Tibial nerve (tissue), 4 donors: ENCODE measurements around the gene ISL1. TPM values are rescaled to one million over a fixed set of nuclear protein-coding genes. Genes with fewer than 3 reads are reported as not detected.

Experiments used
- DNase-seq, 2 donors: peaks; one replicate each; pipeline ENCODE4 v3.0.0-alpha.2; 2019; ENCODE audit warnings: low spot score in 2 of 2
- H3K27ac ChIP-seq, 4 donors: fragments of 200-600 bp; sonication (generic) in 3 of 4; one replicate each; pipeline ENCODE4 v1.5.1; 2017 to 2019; ENCODE audit warnings: mild to moderate bottlenecking in 1 of 4
- H3K27me3 ChIP-seq, 2 donors: fragments of 200-600 bp; sonication (generic) in 1 of 2; one replicate each; pipeline versions ENCODE4 v1.5.1 to v1.6.0; 2017 to 2019
- H3K36me3 ChIP-seq, 3 donors: fragments of 200-600 bp; sonication (generic); one replicate each; pipeline ENCODE4 v1.5.1; 2018 to 2019
- H3K4me1 ChIP-seq, 4 donors: fragments of 200-600 bp; sonication (generic) in 3 of 4; one replicate each; pipeline ENCODE4 v1.5.1; 2017 to 2019
- H3K4me3 ChIP-seq, 4 donors: fragments of 200-600 bp; sonication (generic) in 3 of 4; one replicate each; pipeline ENCODE4 v1.5.1; 2017 to 2019; ENCODE audit warnings: mild to moderate bottlenecking in 1 of 4, moderate library complexity in 1 of 4
- H3K9me3 ChIP-seq, 4 donors: fragments of 200-600 bp; sonication (generic) in 3 of 4; one replicate each; pipeline ENCODE4 v1.5.1; 2017 to 2019
- EP300 ChIP-seq, 2 donors: sonication (generic); formaldehyde crosslinking; IDR thresholded peaks; one replicate each; pipeline ENCODE4 v1.6.1; 2017; ENCODE audit warnings: antibody characterized with exemption in 2 of 2, mild to moderate bottlenecking in 1 of 2
- POLR2A ChIP-seq, 2 donors: fragments of 450-650 bp; IDR thresholded peaks; one replicate each; pipeline ENCODE4 v1.6.1; 2017; ENCODE audit warnings: antibody characterized with exemption in 2 of 2, mild to moderate bottlenecking in 2 of 2, moderate library complexity in 2 of 2
- WGBS, 2 donors: methylation state at CpG; one replicate each; pipeline ENCODE4 v1.1.5; 2018; 5-methylcytosine and 5-hydroxymethylcytosine counted together
- total RNA-seq, 4 donors: library from RNA; depleted of rRNA; stranded (reverse); fragments of >200 nt; gene quantifications; one replicate each; pipeline ENCODE4 v1.1.0, GENCODE V29; 2016
- TF ChIP-seq, protein P1 (sequence below), 5 experiments: fragments of 200-600 bp in 3 of 5; fragments of 450-650 bp in 2 of 5; sonication (generic) in 3 of 5; IDR thresholded peaks; one replicate each; pipeline ENCODE4 v1.5.1; 2016 to 2019; ENCODE audit warnings: antibody characterized with exemption in 5 of 5, mild to moderate bottlenecking in 3 of 5, moderate library complexity in 2 of 5

The ISL1 gene
- total RNA-seq, 4 donors from 2014 or later = not detected

GRCh38 chr5:51397996-51398395, 14.7 kb downstream of the ISL1 start:
- Histone ChIP-seq H3K27me3 (peaks cover 0 to 71% of the 10 kb centered on the region in 2 donors), H3K4me3 (no peak overlapping the region), H3K9me3 (no peaks in the 10 kb centered on the region), H3K27ac (no peak overlapping the region), H3K36me3 (no peaks in the 10 kb centered on the region), H3K4me1 (peaks cover 0 to 11% (median 2%) of the 10 kb centered on the region in 4 donors)
- TF ChIP-seq EP300 (IDR thresholded peaks at IDR 0.05) = no peak
- TF ChIP-seq POLR2A (IDR thresholded peaks at IDR 0.05) = no peak
- TF ChIP-seq, protein P1, sequence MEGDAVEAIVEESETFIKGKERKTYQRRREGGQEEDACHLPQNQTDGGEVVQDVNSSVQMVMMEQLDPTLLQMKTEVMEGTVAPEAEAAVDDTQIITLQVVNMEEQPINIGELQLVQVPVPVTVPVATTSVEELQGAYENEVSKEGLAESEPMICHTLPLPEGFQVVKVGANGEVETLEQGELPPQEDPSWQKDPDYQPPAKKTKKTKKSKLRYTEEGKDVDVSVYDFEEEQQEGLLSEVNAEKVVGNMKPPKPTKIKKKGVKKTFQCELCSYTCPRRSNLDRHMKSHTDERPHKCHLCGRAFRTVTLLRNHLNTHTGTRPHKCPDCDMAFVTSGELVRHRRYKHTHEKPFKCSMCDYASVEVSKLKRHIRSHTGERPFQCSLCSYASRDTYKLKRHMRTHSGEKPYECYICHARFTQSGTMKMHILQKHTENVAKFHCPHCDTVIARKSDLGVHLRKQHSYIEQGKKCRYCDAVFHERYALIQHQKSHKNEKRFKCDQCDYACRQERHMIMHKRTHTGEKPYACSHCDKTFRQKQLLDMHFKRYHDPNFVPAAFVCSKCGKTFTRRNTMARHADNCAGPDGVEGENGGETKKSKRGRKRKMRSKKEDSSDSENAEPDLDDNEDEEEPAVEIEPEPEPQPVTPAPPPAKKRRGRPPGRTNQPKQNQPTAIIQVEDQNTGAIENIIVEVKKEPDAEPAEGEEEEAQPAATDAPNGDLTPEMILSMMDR (IDR thresholded peaks at IDR 0.05) = no peak
- WGBS, 2 donors = 7 to 10% methylated on average over 7 of the region's 7 CpGs
- DNase-seq = no peak

DNA sequence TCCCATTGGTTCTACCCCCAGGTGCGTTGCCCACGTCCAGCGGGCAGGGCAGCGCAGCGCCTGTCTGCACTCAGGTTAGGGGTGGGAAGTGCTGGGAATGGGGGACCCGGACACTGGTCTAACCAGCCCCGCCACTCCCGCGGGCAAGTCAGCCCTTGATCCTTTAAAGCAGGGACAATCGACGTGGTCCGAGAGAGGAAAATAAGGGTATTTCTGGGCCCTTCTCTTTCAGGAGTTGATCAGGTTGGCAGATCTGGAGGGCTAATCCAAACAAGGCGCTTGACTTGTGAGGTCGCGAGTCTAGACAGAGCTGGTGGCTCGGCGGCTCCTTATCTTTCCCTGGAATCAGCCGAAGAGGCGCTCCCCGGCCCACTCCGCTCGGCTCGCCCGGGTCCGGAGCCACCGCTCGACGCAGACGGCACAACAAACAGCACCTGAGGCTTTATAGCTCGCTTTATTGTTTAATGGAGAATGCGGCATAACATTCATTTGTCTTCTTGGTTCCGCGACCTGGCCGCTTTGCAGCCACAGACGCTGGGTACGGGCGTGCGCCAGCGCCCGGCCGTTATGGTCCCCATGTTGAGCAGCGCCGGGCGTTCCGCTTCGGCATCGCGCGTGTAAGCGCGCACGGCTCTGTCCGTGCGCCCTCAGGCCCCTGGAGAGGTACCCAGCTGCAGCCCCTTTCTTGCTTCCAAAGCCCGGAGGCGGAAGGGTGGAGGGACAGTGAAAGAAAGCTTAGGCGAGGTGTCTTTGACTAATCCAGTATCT, 15.8 kb downstream of the ISL1 start:
- Histone ChIP-seq H3K27me3 (peaks cover 0 to 62% of the 10 kb centered on the region in 2 donors), H3K9me3 (no peaks in the 10 kb centered on the region), H3K4me1 (peaks cover 0 to 11% (median 2%) of the 10 kb centered on the region in 4 donors), H3K36me3 (no peaks in the 10 kb centered on the region), H3K27ac (no peak overlapping the region), H3K4me3 (no peak overlapping the region)
- 2 to 4% methylated on average over 34 to 48 of the region's 57 CpGs for WGBS, 2 donors
- TF ChIP-seq POLR2A (IDR thresholded peaks at IDR 0.05) (no peak), EP300 (IDR thresholded peaks at IDR 0.05) (no peak)
- TF ChIP-seq, protein P1 (IDR thresholded peaks at IDR 0.05) = no peak
- DNase-seq = no peak

- no peak for TF ChIP-seq POLR2A (IDR thresholded peaks at IDR 0.05)
- TF ChIP-seq EP300 (IDR thresholded peaks at IDR 0.05) = no peak
- TF ChIP-seq, protein P1 (IDR thresholded peaks at IDR 0.05) = no peak
- no peak overlapping the region for H3K27ac ChIP-seq
- DNase-seq = no peak
- H3K27me3 ChIP-seq = peaks cover 0 to 56% of the 10 kb centered on the region in 2 donors
- H3K4me3 ChIP-seq = no peak overlapping the region
- 7 to 13% methylated on average over 10 of the region's 10 CpGs for WGBS, 2 donors
- H3K4me1 ChIP-seq = peaks cover 0 to 11% (median 2%) of the 10 kb centered on the region in 4 donors
- H3K36me3 ChIP-seq = no peaks in the 10 kb centered on the region
- no peaks in the 10 kb centered on the region for H3K9me3 ChIP-seq
Measured at GRCh38 chr5:51399643-51400006, 16.4 kb downstream of the ISL1 start.

DNA sequence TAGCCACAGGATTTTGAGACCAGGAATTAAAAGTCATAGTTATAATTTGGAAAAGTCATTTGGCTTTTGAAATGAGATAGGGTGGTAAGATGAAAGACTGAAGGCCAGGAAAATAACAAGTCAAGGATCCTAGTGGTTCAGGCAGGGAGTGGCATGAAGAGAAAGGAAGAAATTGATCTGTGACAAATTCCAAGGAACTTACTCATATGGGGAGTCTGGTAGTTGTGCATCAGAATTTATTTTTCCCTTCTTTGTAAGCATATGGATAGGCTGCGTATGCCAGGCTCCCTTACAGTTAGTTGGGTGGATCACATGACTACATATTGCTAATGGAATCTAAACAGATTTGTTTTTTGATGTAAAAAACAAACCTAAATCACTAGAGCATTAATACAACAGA, 21.0 kb downstream of the ISL1 start:
- WGBS, 2 donors = 87 to 92% methylated on average over 1 of the region's 1 CpG
- H3K4me1 ChIP-seq = peaks cover 0 to 5% (median under 1%) of the 10 kb centered on the region in 4 donors
- no peaks in the 10 kb centered on the region for H3K9me3 ChIP-seq
- no peak for DNase-seq
- peaks cover 0 to 12% of the 10 kb centered on the region in 2 donors for H3K27me3 ChIP-seq
- no peak overlapping the region for H3K27ac ChIP-seq
- H3K4me3 ChIP-seq = no peak overlapping the region
- H3K36me3 ChIP-seq = no peaks in the 10 kb centered on the region
- TF ChIP-seq, protein P1 (IDR thresholded peaks at IDR 0.05) = no peak

DNA sequence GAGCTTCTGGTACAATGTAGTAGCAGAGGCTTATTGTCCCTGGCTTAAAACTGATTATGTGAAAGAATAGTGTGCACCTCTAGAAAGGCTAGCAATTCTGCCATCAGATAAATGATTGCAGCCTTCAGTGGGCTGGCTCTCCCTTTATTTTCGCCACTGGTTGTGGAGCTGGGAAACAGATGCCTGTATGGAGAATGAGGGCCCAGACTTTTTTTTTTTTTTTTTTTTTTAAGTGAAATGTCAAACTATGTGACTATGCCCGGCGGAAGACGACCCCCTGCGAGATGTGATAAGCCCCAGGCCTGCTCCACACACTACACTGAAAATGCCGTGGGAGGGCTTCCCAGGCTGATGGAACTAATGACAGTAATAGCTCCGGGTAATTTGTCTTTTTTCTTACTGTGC, 28.7 kb downstream of the ISL1 start:
- no peaks in the 10 kb centered on the region for H3K36me3 ChIP-seq
- no peaks in the 10 kb centered on the region for H3K27me3 ChIP-seq
- H3K4me1 ChIP-seq = no peaks in the 10 kb centered on the region
- 52 to 53% methylated on average over 7 of the region's 7 CpGs for WGBS, 2 donors
- H3K4me3 ChIP-seq = no peak overlapping the region
- H3K27ac ChIP-seq = no peak overlapping the region
- H3K9me3 ChIP-seq = no peaks in the 10 kb centered on the region
- TF ChIP-seq, protein P1 (IDR thresholded peaks at IDR 0.05) = no peak
- no peak for TF ChIP-seq EP300 (IDR thresholded peaks at IDR 0.05)
- TF ChIP-seq POLR2A (IDR thresholded peaks at IDR 0.05) = no peak
- DNase-seq = no peak
